Measurements from ENCODE around the gene PLB1.

DNA sequence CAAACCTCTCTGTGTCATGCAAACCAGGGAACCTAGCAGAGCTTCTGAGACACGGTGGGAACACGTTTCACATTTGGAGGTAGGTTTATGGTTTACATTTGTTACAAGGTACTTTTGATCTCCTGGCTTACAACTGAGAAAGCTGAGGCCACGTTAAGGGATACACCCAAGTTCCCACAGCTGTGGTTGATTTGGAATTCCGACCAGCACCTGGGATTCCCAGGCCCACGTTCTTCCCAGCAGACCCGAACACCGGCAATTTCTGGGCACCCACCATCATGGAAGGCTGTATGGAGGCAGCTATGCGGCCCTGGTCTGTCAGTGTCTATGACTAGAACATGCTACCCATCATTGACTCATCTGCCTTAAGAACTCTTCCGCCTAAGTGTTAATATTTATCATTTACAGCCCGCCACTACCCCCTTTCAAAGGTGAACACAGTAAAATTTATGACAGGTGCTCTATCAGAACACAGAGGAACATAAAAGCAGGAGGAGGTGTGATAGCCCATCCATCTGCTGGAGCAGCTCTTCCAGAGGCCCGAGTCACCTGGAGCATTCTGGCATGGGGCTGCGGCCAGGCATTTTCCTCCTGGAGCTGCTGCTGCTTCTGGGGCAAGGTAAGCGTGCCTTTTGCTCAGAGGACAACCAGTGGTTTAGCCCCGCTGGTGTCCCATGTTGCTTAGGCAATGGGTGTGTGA lies at the start of gene PLB1:
- TF ChIP-seq, protein P1, sequence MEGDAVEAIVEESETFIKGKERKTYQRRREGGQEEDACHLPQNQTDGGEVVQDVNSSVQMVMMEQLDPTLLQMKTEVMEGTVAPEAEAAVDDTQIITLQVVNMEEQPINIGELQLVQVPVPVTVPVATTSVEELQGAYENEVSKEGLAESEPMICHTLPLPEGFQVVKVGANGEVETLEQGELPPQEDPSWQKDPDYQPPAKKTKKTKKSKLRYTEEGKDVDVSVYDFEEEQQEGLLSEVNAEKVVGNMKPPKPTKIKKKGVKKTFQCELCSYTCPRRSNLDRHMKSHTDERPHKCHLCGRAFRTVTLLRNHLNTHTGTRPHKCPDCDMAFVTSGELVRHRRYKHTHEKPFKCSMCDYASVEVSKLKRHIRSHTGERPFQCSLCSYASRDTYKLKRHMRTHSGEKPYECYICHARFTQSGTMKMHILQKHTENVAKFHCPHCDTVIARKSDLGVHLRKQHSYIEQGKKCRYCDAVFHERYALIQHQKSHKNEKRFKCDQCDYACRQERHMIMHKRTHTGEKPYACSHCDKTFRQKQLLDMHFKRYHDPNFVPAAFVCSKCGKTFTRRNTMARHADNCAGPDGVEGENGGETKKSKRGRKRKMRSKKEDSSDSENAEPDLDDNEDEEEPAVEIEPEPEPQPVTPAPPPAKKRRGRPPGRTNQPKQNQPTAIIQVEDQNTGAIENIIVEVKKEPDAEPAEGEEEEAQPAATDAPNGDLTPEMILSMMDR (conservative IDR thresholded peaks at IDR 0.05; ENCODE audit: low read length): no peak
- TF ChIP-seq EZH2phosphoT487 (IDR thresholded peaks at IDR 0.05; ENCODE audit: borderline replicate concordance, low read depth, low read length): no peak
